ENCODE measurements around the gene SPATA12.
A peak's percentile ranks its signal among the peaks of the same experiment; 100 is the strongest.

SPATA12 gene
- total RNA-seq = 0 reads per million in 9 experiments

DNA sequence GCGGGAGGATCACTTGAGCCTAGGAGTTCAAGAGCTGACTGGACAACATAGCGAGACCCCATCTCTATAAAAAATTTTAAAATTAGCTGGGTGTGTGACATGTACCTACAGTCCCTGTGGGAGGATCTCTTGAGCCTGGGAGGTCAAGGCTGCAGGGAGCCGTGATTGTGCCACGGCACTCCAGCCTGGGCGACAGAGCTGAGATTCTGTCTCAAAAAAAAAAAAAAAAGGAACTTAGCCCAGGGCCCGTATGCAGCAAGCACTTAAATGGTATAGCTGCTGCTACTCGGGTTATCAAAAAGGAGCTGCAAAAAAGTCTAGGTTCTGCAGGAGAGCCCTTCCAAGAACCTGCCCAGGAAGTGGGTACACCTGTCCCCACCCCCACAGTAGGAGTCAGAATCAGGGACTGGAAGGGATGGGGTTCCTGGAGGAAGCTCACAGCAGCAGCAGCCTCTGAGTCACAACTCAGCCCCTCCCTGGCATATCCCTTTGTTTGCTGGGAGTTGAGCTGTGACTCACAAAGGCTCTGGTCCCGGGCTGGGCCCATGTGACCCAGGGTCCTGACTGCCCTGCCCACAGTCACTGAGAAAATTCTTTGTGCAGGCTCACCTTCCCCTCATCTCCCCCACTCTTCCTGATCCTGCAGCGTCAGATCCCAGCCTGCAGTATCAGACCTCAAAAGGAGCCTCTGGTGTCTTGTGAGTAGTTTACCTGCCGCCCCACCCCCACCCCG is at the start of gene SPATA12:
Gene SPATA12 (plus strand): TSS at position 576 of the 733 bp plus-strand sequence. CDS start 13,031 bp downstream, outside the sequence.
- H3K4me1 Mint-ChIP-seq (ENCODE audit: low read depth in 2 of 2) = no peaks in the 10 kb centered on the region
- peaks cover 7 to 15% of the 10 kb centered on the region in 2 donors for H3K27me3 Mint-ChIP-seq
- ATAC-seq (replicated peaks) (peak; percentile 26), DNase-seq (no peak)
- no peak within 1 kb of the TSS for H3K27ac Mint-ChIP-seq
- no peak within 1 kb of the TSS for H3K4me3 Mint-ChIP-seq
- H3K9me3 Mint-ChIP-seq = no peaks in the 10 kb centered on the region
- H3K36me3 Mint-ChIP-seq (ENCODE audit: insufficient read depth) = no peaks in the 10 kb centered on the region

DNA sequence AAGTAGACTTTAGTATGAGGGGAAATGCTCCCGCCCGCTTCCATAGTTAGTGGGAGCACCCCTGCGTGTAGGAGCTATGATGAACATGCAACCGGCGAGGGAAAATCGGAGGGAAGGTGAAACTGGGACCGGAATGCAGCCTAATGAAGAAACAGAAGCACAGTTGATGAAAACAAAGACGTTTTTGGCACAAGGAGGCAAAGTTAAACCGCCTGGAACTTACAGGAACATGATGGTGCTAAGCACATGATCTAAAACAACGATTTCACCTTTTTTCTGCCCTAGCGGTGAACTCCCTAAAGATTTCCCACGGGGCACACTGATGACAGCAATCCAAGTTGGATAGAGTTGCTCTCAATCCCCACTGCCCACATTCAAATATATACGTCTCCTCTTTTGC is 49.4 kb upstream of the SPATA12 start:
- H3K4me1 Mint-ChIP-seq (ENCODE audit: low read depth in 2 of 2) = peaks cover 0 to 5% of the 10 kb centered on the region in 2 donors

GRCh38 chr3:57012847-57013246 is 47.6 kb upstream of the SPATA12 start:
- Mint-ChIP-seq H3K4me1 (ENCODE audit: low read depth in 2 of 2) (peaks cover 0 to under 1% of the 10 kb centered on the region in 2 donors), H3K9me3 (no peaks in the 10 kb centered on the region), H3K27me3 (peaks cover 24 to 28% of the 10 kb centered on the region in 2 donors), H3K27ac (no peak overlapping the region), H3K36me3 (ENCODE audit: insufficient read depth) (peaks cover 3% of the 10 kb centered on the region), H3K4me3 (no peak overlapping the region)
- DNase-seq (no peak), ATAC-seq (replicated peaks) (no peak)

More for the DNA sequence above, 49.4 kb upstream of the SPATA12 start:
- Mint-ChIP-seq H3K9me3 (no peaks in the 10 kb centered on the region), H3K27ac (no peak overlapping the region), H3K36me3 (ENCODE audit: insufficient read depth) (peaks cover 3% of the 10 kb centered on the region), H3K27me3 (peaks cover 19 to 28% of the 10 kb centered on the region in 2 donors), H3K4me3 (no peak overlapping the region)
- ATAC-seq (replicated peaks) = no peak
- DNase-seq = no peak

GRCh38 chr3:57015350-57015729 is 45.1 kb upstream of the SPATA12 start:
- DNase-seq (no peak), ATAC-seq (replicated peaks) (no peak)
- Mint-ChIP-seq H3K27me3 (peaks cover 29 to 31% of the 10 kb centered on the region in 2 donors), H3K36me3 (ENCODE audit: insufficient read depth) (no peaks in the 10 kb centered on the region), H3K27ac (no peak overlapping the region), H3K4me1 (ENCODE audit: low read depth in 2 of 2) (no peaks in the 10 kb centered on the region), H3K9me3 (no peaks in the 10 kb centered on the region), H3K4me3 (no peak overlapping the region)

GRCh38 chr3:57015912-57016311 is 44.6 kb upstream of the SPATA12 start:
- peaks cover 29 to 31% of the 10 kb centered on the region in 2 donors for H3K27me3 Mint-ChIP-seq
- no peaks in the 10 kb centered on the region for H3K36me3 Mint-ChIP-seq (ENCODE audit: insufficient read depth)
- DNase-seq (no peak), ATAC-seq (replicated peaks) (no peak)
- H3K27ac Mint-ChIP-seq = no peak overlapping the region
- H3K4me3 Mint-ChIP-seq = no peak overlapping the region
- H3K4me1 Mint-ChIP-seq (ENCODE audit: low read depth in 2 of 2) = no peaks in the 10 kb centered on the region
- H3K9me3 Mint-ChIP-seq = no peaks in the 10 kb centered on the region

- DNase-seq (no peak), ATAC-seq (replicated peaks) (no peak)
- H3K4me1 Mint-ChIP-seq (ENCODE audit: low read depth in 2 of 2) = no peaks in the 10 kb centered on the region
- H3K4me3 Mint-ChIP-seq = no peak overlapping the region
- peaks cover 32 to 33% of the 10 kb centered on the region in 2 donors for H3K27me3 Mint-ChIP-seq
- H3K36me3 Mint-ChIP-seq (ENCODE audit: insufficient read depth) = no peaks in the 10 kb centered on the region
- H3K27ac Mint-ChIP-seq = no peak overlapping the region
- H3K9me3 Mint-ChIP-seq = no peaks in the 10 kb centered on the region
Observed at GRCh38 chr3:57017459-57017845, 43.0 kb upstream of the SPATA12 start.

DNA sequence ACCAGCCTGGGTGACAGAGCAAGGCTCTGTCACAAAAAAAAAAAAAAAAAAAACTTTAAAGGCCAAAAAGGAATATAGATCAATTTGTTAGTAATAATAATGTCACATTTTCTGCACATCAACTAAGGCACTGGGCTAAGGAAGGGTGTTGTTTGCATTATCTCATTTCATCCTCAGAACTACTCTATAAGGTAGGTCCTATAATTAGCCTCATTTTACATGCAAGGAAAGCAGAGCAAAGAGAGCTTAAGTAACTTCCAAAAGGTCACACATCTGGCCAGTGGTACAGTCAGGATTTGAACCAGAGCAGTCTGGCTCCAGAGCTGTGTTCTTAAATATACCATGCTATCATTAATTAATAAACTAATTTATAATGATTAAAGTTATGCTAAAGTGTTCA is 42.2 kb upstream of the SPATA12 start:
- ATAC-seq (replicated peaks) = no peak
- Mint-ChIP-seq H3K4me3 (no peak overlapping the region), H3K4me1 (ENCODE audit: low read depth in 2 of 2) (no peaks in the 10 kb centered on the region), H3K36me3 (ENCODE audit: insufficient read depth) (no peaks in the 10 kb centered on the region), H3K9me3 (no peaks in the 10 kb centered on the region), H3K27ac (no peak overlapping the region), H3K27me3 (peaks cover 40 to 41% of the 10 kb centered on the region in 2 donors)
- no peak for DNase-seq

- no peaks in the 10 kb centered on the region for H3K36me3 Mint-ChIP-seq (ENCODE audit: insufficient read depth)
- H3K4me1 Mint-ChIP-seq (ENCODE audit: low read depth in 2 of 2) = no peaks in the 10 kb centered on the region
- ATAC-seq (replicated peaks) = no peak
- H3K27me3 Mint-ChIP-seq = peaks cover 48 to 49% of the 10 kb centered on the region in 2 donors
- H3K4me3 Mint-ChIP-seq = no peak overlapping the region
- no peak for DNase-seq
- no peaks in the 10 kb centered on the region for H3K9me3 Mint-ChIP-seq
- H3K27ac Mint-ChIP-seq = no peak overlapping the region
Observed at GRCh38 chr3:57019057-57019456, 41.4 kb upstream of the SPATA12 start.

DNA sequence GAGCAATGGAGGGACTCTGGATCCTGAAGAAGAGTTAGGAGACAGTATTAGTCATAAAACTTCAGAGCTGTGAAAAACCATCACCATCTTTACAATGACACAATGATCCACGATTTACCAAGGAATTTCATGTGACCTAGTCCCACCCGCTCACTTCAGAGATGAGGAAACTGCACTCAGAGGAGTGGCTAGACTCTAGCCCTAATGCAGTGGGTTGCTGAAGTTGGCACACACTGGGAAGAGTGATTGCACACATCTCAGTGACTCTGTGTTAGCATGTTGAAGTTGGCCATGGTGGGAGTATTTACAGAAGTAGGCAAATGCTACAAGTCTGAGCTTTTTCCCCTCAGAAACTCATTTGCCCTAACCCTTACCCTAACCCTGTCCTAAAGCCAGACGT is 35.2 kb upstream of the SPATA12 start:
- DNase-seq = no peak
- no peak overlapping the region for H3K4me3 Mint-ChIP-seq
- no peaks in the 10 kb centered on the region for H3K9me3 Mint-ChIP-seq
- no peak overlapping the region for H3K27ac Mint-ChIP-seq
- peaks cover 19 to 48% of the 10 kb centered on the region in 2 donors for H3K27me3 Mint-ChIP-seq
- H3K36me3 Mint-ChIP-seq (ENCODE audit: insufficient read depth) = no peaks in the 10 kb centered on the region
- ATAC-seq (replicated peaks) = no peak
- no peaks in the 10 kb centered on the region for H3K4me1 Mint-ChIP-seq (ENCODE audit: low read depth in 2 of 2)

DNA sequence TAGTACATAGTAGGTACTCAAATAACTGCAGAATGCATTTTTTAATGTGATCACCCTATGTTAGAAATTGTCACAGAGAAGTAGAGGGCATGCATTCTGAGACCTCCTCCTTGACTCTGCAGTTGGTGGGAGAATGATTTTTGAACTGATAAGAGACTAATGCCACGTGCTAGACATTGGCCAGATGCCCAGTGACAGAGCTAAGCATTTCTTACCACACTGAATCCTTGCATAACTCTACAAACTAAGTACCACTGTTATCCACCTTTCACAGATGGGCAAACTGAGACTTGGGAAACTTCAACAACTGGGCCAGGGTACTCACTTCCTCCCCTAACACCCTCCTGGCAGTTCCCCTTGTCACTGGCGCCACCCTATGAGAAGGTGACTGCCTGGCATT is 33.5 kb upstream of the SPATA12 start:
- ATAC-seq (replicated peaks) = no peak
- no peak overlapping the region for H3K4me3 Mint-ChIP-seq
- H3K9me3 Mint-ChIP-seq = no peaks in the 10 kb centered on the region
- no peak overlapping the region for H3K27ac Mint-ChIP-seq
- no peaks in the 10 kb centered on the region for H3K36me3 Mint-ChIP-seq (ENCODE audit: insufficient read depth)
- H3K27me3 Mint-ChIP-seq = peaks cover 19 to 48% of the 10 kb centered on the region in 2 donors
- DNase-seq = no peak
- no peaks in the 10 kb centered on the region for H3K4me1 Mint-ChIP-seq (ENCODE audit: low read depth in 2 of 2)

GRCh38 chr3:57029383-57029782 is 31.1 kb upstream of the SPATA12 start:
- H3K4me1 Mint-ChIP-seq (ENCODE audit: low read depth in 2 of 2) = no peaks in the 10 kb centered on the region
- no peaks in the 10 kb centered on the region for H3K36me3 Mint-ChIP-seq (ENCODE audit: insufficient read depth)
- peaks cover 10 to 26% of the 10 kb centered on the region in 2 donors for H3K27me3 Mint-ChIP-seq
- ATAC-seq (replicated peaks) = no peak
- no peak overlapping the region for H3K27ac Mint-ChIP-seq
- no peak for DNase-seq
- H3K4me3 Mint-ChIP-seq = no peak overlapping the region
- H3K9me3 Mint-ChIP-seq = no peaks in the 10 kb centered on the region

DNA sequence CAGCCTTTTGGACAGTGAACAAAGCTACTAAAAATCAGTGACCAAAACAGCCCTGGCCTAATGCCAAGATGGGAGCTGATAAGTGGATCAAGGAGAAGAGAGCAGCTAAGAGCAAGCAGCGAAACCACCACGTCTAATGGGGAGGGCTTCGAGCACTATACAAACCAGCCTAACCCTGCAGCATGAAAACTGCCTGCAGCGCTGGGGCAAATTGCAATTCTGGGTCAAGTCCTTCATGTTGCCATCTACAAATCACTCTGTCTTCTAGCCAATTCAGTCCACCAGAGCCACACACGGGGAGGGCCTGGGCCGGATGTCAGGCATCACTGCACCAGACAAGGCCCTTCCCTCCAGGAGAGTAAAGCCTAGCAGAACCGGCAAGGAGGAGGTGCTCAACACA is 30.5 kb upstream of the SPATA12 start:
- Mint-ChIP-seq H3K27ac (no peak overlapping the region), H3K4me3 (no peak overlapping the region), H3K36me3 (ENCODE audit: insufficient read depth) (no peaks in the 10 kb centered on the region), H3K27me3 (peaks cover 10 to 20% of the 10 kb centered on the region in 2 donors), H3K4me1 (ENCODE audit: low read depth in 2 of 2) (no peaks in the 10 kb centered on the region), H3K9me3 (no peaks in the 10 kb centered on the region)
- ATAC-seq (replicated peaks) (no peak), DNase-seq (no peak)

DNA sequence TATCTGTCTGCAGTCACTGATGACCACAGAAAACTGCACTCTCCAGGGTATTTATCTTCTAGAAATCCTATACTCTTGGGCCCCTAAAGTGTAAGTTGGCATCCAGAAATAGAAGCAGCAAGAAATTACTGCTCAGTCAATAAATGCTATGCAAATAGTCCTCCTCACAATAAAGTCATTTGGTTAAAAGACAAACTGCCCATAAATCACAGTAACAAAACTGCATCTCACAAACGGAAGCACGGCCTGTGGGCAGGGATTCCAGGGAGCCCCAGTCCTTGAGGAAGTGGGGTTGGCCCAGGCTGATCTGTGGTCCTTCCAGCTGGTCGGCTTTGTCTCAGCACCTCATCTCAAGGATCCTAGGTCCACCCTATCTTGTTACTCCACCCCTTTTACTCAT is 29.7 kb upstream of the SPATA12 start:
- H3K9me3 Mint-ChIP-seq = no peaks in the 10 kb centered on the region
- no peaks in the 10 kb centered on the region for H3K4me1 Mint-ChIP-seq (ENCODE audit: low read depth in 2 of 2)
- DNase-seq = no peak
- H3K27me3 Mint-ChIP-seq = peaks cover 10 to 12% of the 10 kb centered on the region in 2 donors
- H3K27ac Mint-ChIP-seq = no peak overlapping the region
- peaks cover 2% of the 10 kb centered on the region for H3K36me3 Mint-ChIP-seq (ENCODE audit: insufficient read depth)
- no peak overlapping the region for H3K4me3 Mint-ChIP-seq
- no peak for ATAC-seq (replicated peaks)

- peaks cover 10% of the 10 kb centered on the region in 2 donors for H3K27me3 Mint-ChIP-seq
- H3K4me1 Mint-ChIP-seq (ENCODE audit: low read depth in 2 of 2) = no peaks in the 10 kb centered on the region
- H3K4me3 Mint-ChIP-seq = no peak overlapping the region
- H3K9me3 Mint-ChIP-seq = no peaks in the 10 kb centered on the region
- ATAC-seq (replicated peaks) = no peak
- peaks cover 2% of the 10 kb centered on the region for H3K36me3 Mint-ChIP-seq (ENCODE audit: insufficient read depth)
- no peak for DNase-seq
- no peak overlapping the region for H3K27ac Mint-ChIP-seq
Observed at GRCh38 chr3:57031631-57032541, 28.6 kb upstream of the SPATA12 start.

Measured in effector memory CD8-positive, alpha-beta T cell (primary cell).